K562 (cell line): ENCODE data around the gene LLCFC1. TPM values are rescaled to one million over a fixed set of nuclear protein-coding genes. Genes with fewer than 3 reads are reported as not detected.

Experiments used
- BCL6 ChIP-seq: fragments of 250-450 bp; sonication (Bioruptor Pico); IDR thresholded peaks from 2 replicates; pipeline ENCODE4 v1.4.0; 2020
- BHLHE40 ChIP-seq: IDR thresholded peaks from 2 replicates; pipeline ENCODE4 v1.6.1; 2011; ENCODE audit warnings: low read length, improper control_type of control experiment
- CHD1 ChIP-seq: fragments of 200-600 bp; sonication (generic); IDR thresholded peaks from one replicate; pipeline ENCODE4 v1.6.1; 2012; ENCODE audit warnings: mild to moderate bottlenecking, moderate library complexity, low read length, inconsistent platforms
- EHMT2 ChIP-seq: fragments of 450-650 bp; IDR thresholded peaks from 2 replicates; pipeline ENCODE4 v1.6.1; 2018; ENCODE audit warnings: antibody characterized with exemption
- ERF ChIP-seq: fragments of 450-650 bp; formaldehyde crosslinking; IDR thresholded peaks from 2 replicates; pipeline ENCODE4 v1.4.0; 2020; ENCODE audit warnings: mild to moderate bottlenecking, mixed read lengths
- GATAD2B ChIP-seq: fragments of 450-650 bp; IDR thresholded peaks from 2 replicates; pipeline ENCODE4 v1.6.1; 2017; ENCODE audit warnings: mild to moderate bottlenecking, borderline replicate concordance
- ILK ChIP-seq: fragments of 450-650 bp; IDR thresholded peaks from 2 replicates; pipeline ENCODE4 v1.6.1; 2016; ENCODE audit warnings: missing genetic modification characterization, low read depth, mild to moderate bottlenecking, missing compliant biosample characterization, moderate library complexity, borderline replicate concordance
- MTA2 ChIP-seq: fragments of 450-650 bp; IDR thresholded peaks from 2 replicates; pipeline ENCODE4 v1.6.1; 2016; ENCODE audit warnings: low read depth
- POLR2AphosphoS2 ChIP-seq: IDR thresholded peaks from 2 replicates; pipeline ENCODE4 v1.6.1; 2012; ENCODE audit warnings: low read length, improper control_type of control experiment
- RBFOX2 ChIP-seq: fragments of 200-400 bp; formaldehyde crosslinking; IDR thresholded peaks from 2 replicates; pipeline ENCODE4 v1.6.1; 2017; ENCODE audit warnings: low read depth, mild to moderate bottlenecking, low read length, moderate library complexity
- RBM25 ChIP-seq: fragments of 200-400 bp; formaldehyde crosslinking; IDR thresholded peaks from 2 replicates; pipeline ENCODE4 v1.6.1; 2018; ENCODE audit warnings: low read length, low read depth, moderate library complexity; ENCODE audit not compliant: severe bottlenecking
- TFAM ChIP-seq: fragments of 250-450 bp; sonication (Bioruptor Pico); conservative IDR thresholded peaks from 2 replicates; pipeline ENCODE4 v1.5.0; 2021; ENCODE audit warnings: mild to moderate bottlenecking, moderate library complexity
- TRIM28 ChIP-seq: fragments of 450-650 bp; IDR thresholded peaks from 2 replicates; pipeline ENCODE4 v1.6.1; 2017
- ZBTB17 ChIP-seq: fragments of 450-650 bp; formaldehyde crosslinking; IDR thresholded peaks from 2 replicates; pipeline ENCODE4 v1.4.0; 2020; ENCODE audit warnings: mild to moderate bottlenecking
- ZNF57 ChIP-seq: fragments of 450-650 bp; formaldehyde crosslinking; IDR thresholded peaks from 2 replicates; pipeline ENCODE4 v1.4.0; 2020; ENCODE audit warnings: mild to moderate bottlenecking, moderate library complexity
- ZNF589 ChIP-seq: fragments of 200-800 bp; sonication (Bioruptor generic); IDR thresholded peaks from 2 replicates; pipeline ENCODE4 v1.6.1; 2016; ENCODE audit warnings: low read depth, missing genetic modification characterization, missing compliant biosample characterization
- polyA plus RNA-seq, 8 experiments: library from polyadenylated mRNA; depleted of rRNA in 4 of 8; stranded (reverse) in 5 of 8; unstranded in 3 of 8; fragments of >200 nt; fragmentation: Nextera tagmentation in 2 of 8; fragmentation: Illumina TruSeq in 1 of 8; extraction: Ambion mirVana in 2 of 8; extraction: Trizol in 1 of 8; gene quantifications; 2 replicates each; pipeline versions ENCODE4 v1.2.1 to v1.2.3, GENCODE V29; 2011 to 2014; ENCODE audit warnings: inconsistent platforms in 1 of 8, missing spikeins in 1 of 8
- total RNA-seq, 7 experiments: library from RNA; depleted of rRNA in 6 of 7; stranded (reverse); fragments of >200 nt in 6 of 7; fragmentation: Illumina TruSeq in 2 of 7; extraction: Trizol in 2 of 7; gene quantifications; 2 replicates each; pipeline versions ENCODE4 v1.2.1 to v1.2.3, GENCODE V29; 2011 to 2021; ENCODE audit warnings: low replicate concordance in 1 of 7
- TF ChIP-seq, protein P1 (sequence below): fragments of 450-650 bp; IDR thresholded peaks from 2 replicates; pipeline ENCODE4 v1.6.1; 2017; ENCODE audit warnings: antibody characterized with exemption, mild to moderate bottlenecking
- TF ChIP-seq, protein P2 (sequence below): fragments of 250-450 bp; sonication (Bioruptor Pico); IDR thresholded peaks from 2 replicates; pipeline ENCODE4 v1.4.0; 2020; ENCODE audit warnings: mild to moderate bottlenecking, moderate library complexity
- TF ChIP-seq, protein P3 (sequence below), 2 experiments: IDR thresholded peaks; 2 replicates each; pipeline ENCODE4 v1.6.1; 2011; ENCODE audit warnings: borderline replicate concordance in 1 of 2, control low read depth in 1 of 2, low read depth in 1 of 2, low read length in 1 of 2, mild to moderate bottlenecking in 1 of 2, mixed read lengths in 1 of 2, moderate library complexity in 1 of 2; ENCODE audit not compliant: insufficient read depth in 1 of 2, insufficient read length in 1 of 2, poor library complexity in 1 of 2, severe bottlenecking in 1 of 2; ENCODE audit errors: extremely low read depth in 1 of 2

Gene LLCFC1
- total and polyA plus RNA-seq, 9 of the 15 experiments (the other 6 are each of a cell fraction or from before 2014, with no cell fraction given) = not detected

DNA sequence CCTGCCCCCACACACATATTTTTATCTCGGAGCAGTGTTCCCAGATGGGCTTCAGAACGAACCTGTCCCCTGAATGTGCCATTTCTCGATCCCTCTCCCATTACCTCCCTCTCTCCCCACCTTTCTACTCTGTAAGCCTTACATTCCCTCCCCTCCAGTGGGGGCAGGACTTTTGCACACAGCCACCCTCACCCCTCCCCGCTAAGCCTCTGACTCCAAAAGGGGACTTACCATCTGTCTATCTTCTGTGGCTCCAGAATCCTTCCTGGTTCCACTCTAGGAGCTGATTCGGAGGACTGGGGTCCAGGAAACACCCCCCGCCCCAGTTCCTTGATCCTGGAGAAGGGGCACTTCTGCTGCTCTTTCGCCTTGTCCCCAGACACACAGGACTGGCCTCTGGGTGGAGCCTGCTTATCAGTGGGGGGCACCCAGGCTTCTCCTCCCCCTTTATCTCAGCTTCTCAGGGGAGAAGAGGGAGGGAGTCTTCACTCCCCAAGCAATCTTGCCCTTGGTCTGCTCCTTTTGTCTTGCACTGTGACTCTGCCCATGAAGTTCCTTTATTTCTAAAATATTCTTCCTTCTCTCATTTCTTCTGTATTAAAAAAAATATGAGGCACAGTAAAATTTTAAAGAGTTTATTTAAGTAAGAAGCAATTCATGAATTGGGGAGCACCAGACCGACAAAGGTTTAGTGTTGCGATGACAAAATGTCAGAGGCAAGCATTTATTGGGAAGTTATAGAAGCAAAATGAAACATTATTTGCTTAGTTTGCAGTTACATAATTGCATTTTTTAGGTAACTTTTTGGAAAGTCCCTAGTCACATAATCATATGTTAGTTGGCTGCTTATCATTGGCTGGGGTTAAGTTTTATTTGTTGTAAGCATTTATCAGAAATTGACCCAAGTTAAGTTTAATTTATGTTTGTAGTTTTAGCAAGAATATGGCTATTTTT is 23.0 kb downstream of the LLCFC1 start, which contains the start of gene KEL (continued):
- TF ChIP-seq, protein P1, sequence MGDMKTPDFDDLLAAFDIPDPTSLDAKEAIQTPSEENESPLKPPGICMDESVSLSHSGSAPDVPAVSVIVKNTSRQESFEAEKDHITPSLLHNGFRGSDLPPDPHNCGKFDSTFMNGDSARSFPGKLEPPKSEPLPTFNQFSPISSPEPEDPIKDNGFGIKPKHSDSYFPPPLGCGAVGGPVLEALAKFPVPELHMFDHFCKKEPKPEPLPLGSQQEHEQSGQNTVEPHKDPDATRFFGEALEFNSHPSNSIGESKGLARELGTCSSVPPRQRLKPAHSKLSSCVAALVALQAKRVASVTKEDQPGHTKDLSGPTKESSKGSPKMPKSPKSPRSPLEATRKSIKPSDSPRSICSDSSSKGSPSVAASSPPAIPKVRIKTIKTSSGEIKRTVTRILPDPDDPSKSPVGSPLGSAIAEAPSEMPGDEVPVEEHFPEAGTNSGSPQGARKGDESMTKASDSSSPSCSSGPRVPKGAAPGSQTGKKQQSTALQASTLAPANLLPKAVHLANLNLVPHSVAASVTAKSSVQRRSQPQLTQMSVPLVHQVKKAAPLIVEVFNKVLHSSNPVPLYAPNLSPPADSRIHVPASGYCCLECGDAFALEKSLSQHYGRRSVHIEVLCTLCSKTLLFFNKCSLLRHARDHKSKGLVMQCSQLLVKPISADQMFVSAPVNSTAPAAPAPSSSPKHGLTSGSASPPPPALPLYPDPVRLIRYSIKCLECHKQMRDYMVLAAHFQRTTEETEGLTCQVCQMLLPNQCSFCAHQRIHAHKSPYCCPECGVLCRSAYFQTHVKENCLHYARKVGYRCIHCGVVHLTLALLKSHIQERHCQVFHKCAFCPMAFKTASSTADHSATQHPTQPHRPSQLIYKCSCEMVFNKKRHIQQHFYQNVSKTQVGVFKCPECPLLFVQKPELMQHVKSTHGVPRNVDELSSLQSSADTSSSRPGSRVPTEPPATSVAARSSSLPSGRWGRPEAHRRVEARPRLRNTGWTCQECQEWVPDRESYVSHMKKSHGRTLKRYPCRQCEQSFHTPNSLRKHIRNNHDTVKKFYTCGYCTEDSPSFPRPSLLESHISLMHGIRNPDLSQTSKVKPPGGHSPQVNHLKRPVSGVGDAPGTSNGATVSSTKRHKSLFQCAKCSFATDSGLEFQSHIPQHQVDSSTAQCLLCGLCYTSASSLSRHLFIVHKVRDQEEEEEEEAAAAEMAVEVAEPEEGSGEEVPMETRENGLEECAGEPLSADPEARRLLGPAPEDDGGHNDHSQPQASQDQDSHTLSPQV = 0 out of 2 replicates have a peak, but pooled peaks have one; percentile 44
- TF ChIP-seq POLR2AphosphoS2 = no peak
- TF ChIP-seq TFAM (CRISPR knock-in tag) = no peak
- peak; percentile 76; the same call in 1 of the 2 replicates for TF ChIP-seq ZBTB17 (CRISPR knock-in tag)
- TF ChIP-seq, protein P2, sequence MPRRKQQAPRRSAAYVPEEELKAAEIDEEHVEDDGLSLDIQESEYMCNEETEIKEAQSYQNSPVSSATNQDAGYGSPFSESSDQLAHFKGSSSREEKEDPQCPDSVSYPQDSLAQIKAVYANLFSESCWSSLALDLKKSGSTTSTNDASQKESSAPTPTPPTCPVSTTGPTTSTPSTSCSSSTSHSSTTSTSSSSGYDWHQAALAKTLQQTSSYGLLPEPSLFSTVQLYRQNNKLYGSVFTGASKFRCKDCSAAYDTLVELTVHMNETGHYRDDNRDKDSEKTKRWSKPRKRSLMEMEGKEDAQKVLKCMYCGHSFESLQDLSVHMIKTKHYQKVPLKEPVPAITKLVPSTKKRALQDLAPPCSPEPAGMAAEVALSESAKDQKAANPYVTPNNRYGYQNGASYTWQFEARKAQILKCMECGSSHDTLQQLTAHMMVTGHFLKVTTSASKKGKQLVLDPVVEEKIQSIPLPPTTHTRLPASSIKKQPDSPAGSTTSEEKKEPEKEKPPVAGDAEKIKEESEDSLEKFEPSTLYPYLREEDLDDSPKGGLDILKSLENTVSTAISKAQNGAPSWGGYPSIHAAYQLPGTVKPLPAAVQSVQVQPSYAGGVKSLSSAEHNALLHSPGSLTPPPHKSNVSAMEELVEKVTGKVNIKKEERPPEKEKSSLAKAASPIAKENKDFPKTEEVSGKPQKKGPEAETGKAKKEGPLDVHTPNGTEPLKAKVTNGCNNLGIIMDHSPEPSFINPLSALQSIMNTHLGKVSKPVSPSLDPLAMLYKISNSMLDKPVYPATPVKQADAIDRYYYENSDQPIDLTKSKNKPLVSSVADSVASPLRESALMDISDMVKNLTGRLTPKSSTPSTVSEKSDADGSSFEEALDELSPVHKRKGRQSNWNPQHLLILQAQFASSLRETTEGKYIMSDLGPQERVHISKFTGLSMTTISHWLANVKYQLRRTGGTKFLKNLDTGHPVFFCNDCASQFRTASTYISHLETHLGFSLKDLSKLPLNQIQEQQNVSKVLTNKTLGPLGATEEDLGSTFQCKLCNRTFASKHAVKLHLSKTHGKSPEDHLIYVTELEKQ (CRISPR knock-in tag) = no peak
- TF ChIP-seq BHLHE40 = peak; percentile 65
- peak; percentile 52; the same call in 1 of the 2 replicates for TF ChIP-seq RBFOX2
- TF ChIP-seq, protein P3, sequence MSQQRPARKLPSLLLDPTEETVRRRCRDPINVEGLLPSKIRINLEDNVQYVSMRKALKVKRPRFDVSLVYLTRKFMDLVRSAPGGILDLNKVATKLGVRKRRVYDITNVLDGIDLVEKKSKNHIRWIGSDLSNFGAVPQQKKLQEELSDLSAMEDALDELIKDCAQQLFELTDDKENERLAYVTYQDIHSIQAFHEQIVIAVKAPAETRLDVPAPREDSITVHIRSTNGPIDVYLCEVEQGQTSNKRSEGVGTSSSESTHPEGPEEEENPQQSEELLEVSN (IDR thresholded peaks at IDR 0.05; ENCODE audit: borderline replicate concordance in 1 of 2, extremely low read depth in 1 of 2, insufficient read depth in 1 of 2, insufficient read length in 1 of 2, low read depth in 1 of 2, low read length in 1 of 2, poor library complexity in 1 of 2, severe bottlenecking in 1 of 2) = no peak
- TF ChIP-seq TRIM28 = peak; percentile 54; the same call in 1 of the 2 replicates
- TF ChIP-seq ZNF57 (CRISPR knock-in tag) = no peak
- no peak for TF ChIP-seq RBM25
- TF ChIP-seq ZNF589 (CRISPR knock-in tag) = no peak
- no peak for TF ChIP-seq ILK (tag)
- TF ChIP-seq EHMT2 = peak; percentile 5; the same call in 1 of the 2 replicates
- TF ChIP-seq GATAD2B = peak; percentile 87; the same call in 1 of the 2 replicates
- TF ChIP-seq ERF (CRISPR knock-in tag) = no peak
- peak; percentile 87 for TF ChIP-seq MTA2
- TF ChIP-seq BCL6 (CRISPR knock-in tag) = no peak
- TF ChIP-seq CHD1 = no peak
